DMS53 treated with DMSO at 0.1 percent for 48 hours (cell line): ENCODE results near the gene AKR1B1.

ENCODE experiments used
- DNase-seq: peaks from one replicate; lab custom pipeline; 2025; ENCODE audit not compliant: unreplicated experiment; lab: John Stamatoyannopoulos, UW

The AKR1B1 gene

GRCh38 chr7:134446446-134446845 lies 12.5 kb downstream of the AKR1B1 start:
- no peak for DNase-seq

- DNase-seq = no peak
Measured at GRCh38 chr7:134444961-134445315, 14.0 kb downstream of the AKR1B1 start.

GRCh38 chr7:134444198-134444960 lies 14.5 kb downstream of the AKR1B1 start:
- DNase-seq = no peak

GRCh38 chr7:134443396-134444070 lies 15.4 kb downstream of the AKR1B1 start:
- DNase-seq = no peak

- DNase-seq = no peak
Measured at GRCh38 chr7:134442441-134443220, 16.3 kb downstream of the AKR1B1 start.

GRCh38 chr7:134441264-134441663 lies 17.6 kb downstream of the AKR1B1 start:
- no peak for DNase-seq

- DNase-seq = no peak
Measured at GRCh38 chr7:134440476-134440875, 18.4 kb downstream of the AKR1B1 start.

GRCh38 chr7:134440067-134440466 lies 18.8 kb downstream of the AKR1B1 start:
- no peak for DNase-seq

GRCh38 chr7:134438946-134439345 lies 20.0 kb downstream of the AKR1B1 start:
- DNase-seq = no peak

GRCh38 chr7:134435161-134435920 lies 23.6 kb downstream of the AKR1B1 start:
- no peak for DNase-seq

- no peak for DNase-seq
Measured at GRCh38 chr7:134434701-134435100, 24.2 kb downstream of the AKR1B1 start.

GRCh38 chr7:134433430-134433829 lies 25.5 kb downstream of the AKR1B1 start:
- DNase-seq = no peak

- DNase-seq = peak; percentile 98
Measured at GRCh38 chr7:134432296-134433152, 26.4 kb downstream of the AKR1B1 start.

GRCh38 chr7:134431815-134432214 lies 27.1 kb downstream of the AKR1B1 start:
- DNase-seq = no peak

- no peak for DNase-seq
Measured at GRCh38 chr7:134429481-134429880, 29.4 kb downstream of the AKR1B1 start.

GRCh38 chr7:134428942-134429341 lies 30.0 kb downstream of the AKR1B1 start:
- no peak for DNase-seq

GRCh38 chr7:134427896-134428295 lies 31.0 kb downstream of the AKR1B1 start:
- DNase-seq = no peak

- no peak for DNase-seq
Measured at GRCh38 chr7:134425777-134426176, 33.1 kb downstream of the AKR1B1 start.

- DNase-seq = no peak
Measured at GRCh38 chr7:134422638-134423037, 36.3 kb downstream of the AKR1B1 start.

- DNase-seq = no peak
Measured at GRCh38 chr7:134422008-134422407, 36.9 kb downstream of the AKR1B1 start.
